Right lobe of liver (tissue), 4 donors: ENCODE data around the gene TMEM205.
"Not testable (repeated sequence)": the region's sequence is repeated elsewhere in the genome, so short reads cannot be mapped to it uniquely, and the experiment has no call there.

Source experiments
- CTCF ChIP-seq, 4 donors: fragments of 200-600 bp in 3 of 4; fragments of 450-650 bp in 1 of 4; IDR thresholded peaks; one replicate each; pipeline versions ENCODE4 v1.5.1 to v1.8.0; 2016 to 2022; ENCODE audit warnings: antibody characterized with exemption in 4 of 4, mild to moderate bottlenecking in 2 of 4
- POLR2A ChIP-seq: fragments of 450-650 bp; IDR thresholded peaks from one replicate; pipeline ENCODE4 v1.6.1; 2017; ENCODE audit warnings: antibody characterized with exemption, mild to moderate bottlenecking
- donor health status: DM: no; HTN: no; CAD: no.
- donor health status: DM: no; HTN: no; CAD: no.
- donor health status: DM: no; HTN: yes; CAD: no.

- not testable (repeated sequence) for TF ChIP-seq CTCF (IDR thresholded peaks at IDR 0.05); POLR2A
These were observed 25.6 kb downstream of the TMEM205 start for GRCh38 chr19:11320278-11320995.
